ENCODE data around the gene CCDC107. TPM values are rescaled to one million over a fixed set of nuclear protein-coding genes. Genes with fewer than 3 reads are reported as not detected.

The CCDC107 gene
- total and polyA plus RNA-seq, 9 of the 15 experiments (the other 6 are each of a cell fraction or from before 2014, with no cell fraction given): 0.35 to 11.3 (median 6.9) TPM; not detected in 1

- no peaks in the 10 kb centered on the region for H3K9me1 ChIP-seq (ENCODE audit: control insufficient read depth, insufficient read depth, low read length)
- 7% methylated on average over 12 of the region's 51 CpGs for WGBS (ENCODE audit: insufficient coverage, low coverage, missing lambda C conversion rate)
- peaks cover 3 to 27% of the 10 kb centered on the region in 2 experiments; a peak in 3 of 5 replicates for H3K27me3 ChIP-seq (ENCODE audit: control insufficient read depth in 2 of 2, insufficient read depth in 2 of 2, low read length in 2 of 2)
- ATAC-seq (peak; percentile 71), FAIRE-seq (no peak), DNase-seq (ENCODE audit: extremely low read depth in 1 of 4, low spot score in 3 of 4) (peak in 3 of 4 experiments; percentile 39 to 62 (median 53))
- no peaks in the 10 kb centered on the region for H3K9me3 ChIP-seq (replicated peaks; ENCODE audit: control insufficient read depth, insufficient read depth, low read depth, low read length)
- peak overlapping the region; percentile 78 for H2AFZ ChIP-seq (ENCODE audit: low read depth, low read length)
- no peaks in the 10 kb centered on the region for H4K20me1 ChIP-seq (replicated peaks; ENCODE audit: control insufficient read depth, insufficient read depth, low read length)
- peak overlapping the region in 1 of 2 experiments; percentile 83; a peak in 2 of 4 replicates for H3K9ac ChIP-seq (ENCODE audit: insufficient read depth in 1 of 2, low read depth in 2 of 2, low read length in 2 of 2)
- peak overlapping the region; percentile 62 for H3K4me2 ChIP-seq (ENCODE audit: insufficient read depth, low read length)
- H3K79me2 ChIP-seq (ENCODE audit: control insufficient read depth, insufficient read depth, low read length): no peaks in the 10 kb centered on the region
- in situ Hi-C loops (cut with MboI): no loop called here
- peak overlapping the region; percentile 15; the same call in 1 of the 2 replicates for H3K4me3 ChIP-seq
- H3K4me1 ChIP-seq (replicated peaks in 1 of 2; ENCODE audit: control insufficient read depth in 2 of 2, insufficient read depth in 2 of 2, low read length in 2 of 2): peaks cover 5 to 24% of the 10 kb centered on the region in 2 experiments; a peak in 3 of 5 replicates
- ChIA-PET POLR2A (no interaction called here), CTCF (ENCODE audit: low intra/inter-chr PET ratio) (no interaction called here)
- intact Hi-C loops (cut with micrococcal nuclease): no loop called here
- H3K27ac ChIP-seq (ENCODE audit: extremely low read depth, low read depth, low read length): no peak overlapping the region
- BruUV-seq (replicated peaks): no TSS peak
- H3K36me3 ChIP-seq (ENCODE audit: control insufficient read depth, insufficient read depth, low read length): no peaks in the 10 kb centered on the region
- TF ChIP-seq ATF7 (IDR thresholded peaks at IDR 0.05): peak; percentile 77
- TF ChIP-seq NRF1 (conservative IDR thresholded peaks at IDR 0.05 in 1 of 2, IDR thresholded peaks at IDR 0.05 in 1 of 2): peak; percentile 29 to 36; a peak in 2 of 4 replicates
- no peak for TF ChIP-seq TAF9B (IDR thresholded peaks at IDR 0.05; ENCODE audit: partially characterized antibody)
- TF ChIP-seq ATF1 (CRISPR knock-in tag; IDR thresholded peaks at IDR 0.05): no peak
- TF ChIP-seq ATF1 (tag; IDR thresholded peaks at IDR 0.05): peak; percentile 87
- TF ChIP-seq KHSRP (IDR thresholded peaks at IDR 0.05): 0 out of 2 replicates have a peak, but pooled peaks have one; percentile 19
- TF ChIP-seq POLR2G (IDR thresholded peaks at IDR 0.05; ENCODE audit: low read depth, low read length): 0 out of 2 replicates have a peak, but pooled peaks have one; percentile 31
- TF ChIP-seq ESRRA (IDR thresholded peaks at IDR 0.05; ENCODE audit: borderline replicate concordance, low read depth): no peak
- TF ChIP-seq, protein P1, sequence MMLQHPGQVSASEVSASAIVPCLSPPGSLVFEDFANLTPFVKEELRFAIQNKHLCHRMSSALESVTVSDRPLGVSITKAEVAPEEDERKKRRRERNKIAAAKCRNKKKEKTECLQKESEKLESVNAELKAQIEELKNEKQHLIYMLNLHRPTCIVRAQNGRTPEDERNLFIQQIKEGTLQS (IDR thresholded peaks at IDR 0.05): peak; percentile 67
- TF ChIP-seq, protein P1 (CRISPR knock-in tag; conservative IDR thresholded peaks at IDR 0.05): no peak
- peak; percentile 39; the same call in 1 of the 2 replicates for TF ChIP-seq GABPA (tag; conservative IDR thresholded peaks at IDR 0.05; ENCODE audit: low read depth)
- no peak for TF ChIP-seq RBFOX2 (IDR thresholded peaks at IDR 0.05; ENCODE audit: low read depth, low read length)
- no peak for TF ChIP-seq CREB1 (IDR thresholded peaks at IDR 0.05)
- peak; percentile 75 for TF ChIP-seq CREB1 (CRISPR knock-in tag; IDR thresholded peaks at IDR 0.05)
- TF ChIP-seq EGR1 (conservative IDR thresholded peaks at IDR 0.05): no peak
- no peak for TF ChIP-seq XRCC5 (IDR thresholded peaks at IDR 0.05; ENCODE audit: low read depth, low read length)
- no peak for TF ChIP-seq PYGO2 (tag; IDR thresholded peaks at IDR 0.05)
- no peak for TF ChIP-seq ETV6 (IDR thresholded peaks at IDR 0.05; ENCODE audit: borderline replicate concordance in 1 of 2, low read depth in 2 of 2, low read length in 1 of 2)
- no peak for TF ChIP-seq ETV6 (CRISPR knock-in tag; IDR thresholded peaks at IDR 0.05; ENCODE audit: borderline replicate concordance)
- no peak for TF ChIP-seq BCLAF1 (IDR thresholded peaks at IDR 0.05; ENCODE audit: borderline replicate concordance in 1 of 2, control insufficient read depth in 1 of 2, low read depth in 2 of 2, low read length in 1 of 2)
These were observed 41.2 kb upstream of the CCDC107 start for GRCh38 chr9:35616681-35617459.

Data from K562 (cell line).